NB4 (cell line): Measurements from ENCODE around the gene CHCHD6.

Experiments
- CTCF ChIP-seq: IDR thresholded peaks from one replicate; pipeline ENCODE4 v1.5.1; 2012; ENCODE audit warnings: low read depth, low read length
- POLR2A ChIP-seq: IDR thresholded peaks from 2 replicates; pipeline ENCODE4 v1.6.1; 2011; ENCODE audit warnings: mild to moderate bottlenecking; ENCODE audit not compliant: insufficient read length; ENCODE audit errors: extremely low read depth
- TF ChIP-seq, protein P1 (sequence below): IDR thresholded peaks from 2 replicates; pipeline ENCODE4 v1.6.1; 2011; ENCODE audit warnings: low read depth, low read length

DNA sequence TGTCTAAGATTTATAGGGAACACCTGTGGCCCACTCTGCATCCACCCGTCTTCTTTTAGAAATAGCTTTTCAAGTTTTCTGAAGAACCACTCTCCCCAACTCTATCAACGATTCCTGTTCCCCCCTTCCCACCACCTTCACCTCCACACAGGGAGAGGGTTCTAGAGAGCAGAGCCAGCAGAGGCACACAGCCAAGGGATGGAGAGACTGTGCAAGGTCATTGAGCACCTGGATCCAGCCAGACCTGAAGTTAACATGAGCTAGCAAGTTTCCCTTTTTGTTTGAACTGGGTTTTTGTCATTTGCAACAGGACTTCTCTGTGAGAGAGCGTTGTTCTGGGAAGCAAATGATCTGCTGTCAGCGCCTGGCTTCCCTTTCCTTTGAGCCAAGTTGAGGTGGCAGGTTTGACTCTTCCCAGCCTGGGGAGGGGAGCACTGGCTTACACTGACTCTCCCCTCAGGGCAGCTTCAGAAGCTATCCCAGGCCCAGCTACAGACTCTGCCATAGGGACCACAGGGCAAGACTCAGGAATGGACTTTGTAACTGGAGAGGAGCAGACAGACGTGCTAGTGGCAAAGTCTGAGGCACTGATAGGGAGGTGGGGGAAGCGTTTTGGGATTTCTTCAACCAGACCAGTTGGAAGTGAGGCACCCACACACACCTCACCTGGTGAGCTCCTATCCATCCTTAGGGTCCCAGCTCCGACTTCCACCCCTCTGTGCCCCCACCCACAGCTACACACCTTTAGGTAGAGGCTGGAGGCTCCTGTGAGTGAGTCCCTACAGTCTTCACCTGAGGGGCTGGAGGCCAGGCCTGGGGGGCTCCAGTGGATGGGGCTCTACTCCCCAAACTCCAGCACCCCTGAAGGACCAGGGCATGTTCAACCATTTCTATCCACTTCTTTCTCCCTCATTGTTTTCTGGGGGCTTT, 259.5 kb downstream of the CHCHD6 start:
- TF ChIP-seq CTCF (no peak), POLR2A (no peak)
- TF ChIP-seq, protein P1, sequence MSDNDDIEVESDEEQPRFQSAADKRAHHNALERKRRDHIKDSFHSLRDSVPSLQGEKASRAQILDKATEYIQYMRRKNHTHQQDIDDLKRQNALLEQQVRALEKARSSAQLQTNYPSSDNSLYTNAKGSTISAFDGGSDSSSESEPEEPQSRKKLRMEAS, result no peak
